Mucosa of descending colon (tissue), 3 donors: ENCODE results near the gene EPHA5. TPM values are rescaled to one million over a fixed set of nuclear protein-coding genes. Genes with fewer than 3 reads are reported as not detected.

Source experiments
- ATAC-seq: fragments of 200-7000 bp; cut with Tn5 transposase; one replicate; pipeline ENCODE4 v1.9.1; 2020; ENCODE audit warnings: mild to moderate bottlenecking, moderate library complexity
- DNase-seq, 3 donors: peaks; one replicate each; pipeline ENCODE4 v3.0.0-alpha.2; 2020
- H3K36me3 ChIP-seq: fragments of 200-600 bp; one replicate; pipeline ENCODE4 v1.8.0; 2021; ENCODE audit warnings: low read depth, mild to moderate bottlenecking
- H3K4me1 ChIP-seq: fragments of 200-600 bp; one replicate; pipeline ENCODE4 v1.8.0; 2021; ENCODE audit warnings: low read depth, mild to moderate bottlenecking
- H3K4me3 ChIP-seq: fragments of 200-600 bp; one replicate; pipeline ENCODE4 v1.8.0; 2021; ENCODE audit warnings: mild to moderate bottlenecking
- H3K9me3 ChIP-seq: fragments of 200-600 bp; one replicate; pipeline ENCODE4 v1.8.0; 2021; ENCODE audit warnings: mild to moderate bottlenecking
- CTCF ChIP-seq: fragments of 200-600 bp; IDR thresholded peaks from one replicate; pipeline ENCODE4 v1.8.0; 2022; ENCODE audit warnings: antibody characterized with exemption, mild to moderate bottlenecking
- intact Hi-C, 2 donors: fragments of 100-400 bp; cut with DNase I in 1 of 2; cut with micrococcal nuclease in 1 of 2; formaldehyde crosslinking; loops; one replicate each; pipeline versions ENCODE4 v1.11.0 to v1.11.1; 2022; cut with DNase I, micrococcal nuclease
- total RNA-seq, 3 donors: library from RNA; stranded (reverse); fragmentation: NEBNext Ultra II Directional in 2 of 3; extraction: Animal tissue kit (Norgen Biotek cat#: 25700) in 2 of 3; gene quantifications; one replicate each; pipeline versions ENCODE4 v1.2.1 to v1.2.4, GENCODE V29; 2021 to 2023
- donor health status: DM: no; HTN: no; CAD: no; lungs with moderate emphysema.
- donor health status: DM: no; HTN: no; CAD: no.
- donor health status: DM: no; HTN: yes; CAD: no.

The EPHA5 gene
- total RNA-seq, 3 donors from 2014 or later, result 0.06 to 0.60 (median 0.14) TPM

GRCh38 chr4:65340382-65341109 lies 329.7 kb downstream of the EPHA5 start:
- ATAC-seq, result no peak
- no peak for DNase-seq
- intact Hi-C loops, result no loop called here
- no peaks in the 10 kb centered on the region for H3K36me3 ChIP-seq
- no peak for TF ChIP-seq CTCF
- no peaks in the 10 kb centered on the region for H3K9me3 ChIP-seq
- no peak overlapping the region for H3K4me3 ChIP-seq
- no peaks in the 10 kb centered on the region for H3K4me1 ChIP-seq

GRCh38 chr4:65337371-65337770 lies 332.9 kb downstream of the EPHA5 start:
- Histone ChIP-seq H3K4me3 (no peak overlapping the region), H3K36me3 (no peaks in the 10 kb centered on the region), H3K9me3 (no peaks in the 10 kb centered on the region), H3K4me1 (no peaks in the 10 kb centered on the region)
- no peak for TF ChIP-seq CTCF
- no peak for DNase-seq
- ATAC-seq, result no peak
- intact Hi-C loops, result no loop called here

- no peaks in the 10 kb centered on the region for H3K36me3 ChIP-seq
- no peak overlapping the region for H3K4me3 ChIP-seq
- H3K4me1 ChIP-seq, result no peaks in the 10 kb centered on the region
- H3K9me3 ChIP-seq, result no peaks in the 10 kb centered on the region
- no peak for TF ChIP-seq CTCF
- DNase-seq (no peak), ATAC-seq (no peak)
- intact Hi-C loops, result no loop called here
These were observed 333.8 kb downstream of the EPHA5 start for GRCh38 chr4:65336465-65336864.

- Histone ChIP-seq H3K36me3 (no peaks in the 10 kb centered on the region), H3K4me3 (no peak overlapping the region), H3K4me1 (no peaks in the 10 kb centered on the region), H3K9me3 (no peaks in the 10 kb centered on the region)
- intact Hi-C loops, result no loop called here
- ATAC-seq (no peak), DNase-seq (no peak)
- TF ChIP-seq CTCF, result no peak
These were observed 353.8 kb downstream of the EPHA5 start for GRCh38 chr4:65316534-65316933.

GRCh38 chr4:65311120-65311519 lies 359.2 kb downstream of the EPHA5 start:
- DNase-seq, result no peak
- no peak for TF ChIP-seq CTCF

More at GRCh38 chr4:65311120-65311519, 359.2 kb downstream of the EPHA5 start:
- Histone ChIP-seq H3K9me3 (no peaks in the 10 kb centered on the region), H3K4me3 (no peak overlapping the region), H3K36me3 (no peaks in the 10 kb centered on the region), H3K4me1 (no peaks in the 10 kb centered on the region)
- intact Hi-C loops, result no loop called here
- ATAC-seq, result no peak
